Nucleus accumbens (tissue), 56 donors: Measurements from ENCODE around the gene TMEM273.

Experiments
- DNase-seq, 56 donors: peaks; one replicate each; lab custom pipeline; 2025; lab: John Stamatoyannopoulos, UW

TMEM273 gene

GRCh38 chr10:49120911-49121310 lies 67.3 kb downstream of the TMEM273 start:
- no peak for DNase-seq

- DNase-seq: no peak
Observed at GRCh38 chr10:49119746-49120145, 68.4 kb downstream of the TMEM273 start.

- no peak for DNase-seq
Observed at GRCh38 chr10:49118430-49119074, 69.6 kb downstream of the TMEM273 start.

GRCh38 chr10:49117376-49118070 lies 70.7 kb downstream of the TMEM273 start:
- no peak for DNase-seq

GRCh38 chr10:49116509-49117375 lies 71.4 kb downstream of the TMEM273 start:
- no peak for DNase-seq

DNA sequence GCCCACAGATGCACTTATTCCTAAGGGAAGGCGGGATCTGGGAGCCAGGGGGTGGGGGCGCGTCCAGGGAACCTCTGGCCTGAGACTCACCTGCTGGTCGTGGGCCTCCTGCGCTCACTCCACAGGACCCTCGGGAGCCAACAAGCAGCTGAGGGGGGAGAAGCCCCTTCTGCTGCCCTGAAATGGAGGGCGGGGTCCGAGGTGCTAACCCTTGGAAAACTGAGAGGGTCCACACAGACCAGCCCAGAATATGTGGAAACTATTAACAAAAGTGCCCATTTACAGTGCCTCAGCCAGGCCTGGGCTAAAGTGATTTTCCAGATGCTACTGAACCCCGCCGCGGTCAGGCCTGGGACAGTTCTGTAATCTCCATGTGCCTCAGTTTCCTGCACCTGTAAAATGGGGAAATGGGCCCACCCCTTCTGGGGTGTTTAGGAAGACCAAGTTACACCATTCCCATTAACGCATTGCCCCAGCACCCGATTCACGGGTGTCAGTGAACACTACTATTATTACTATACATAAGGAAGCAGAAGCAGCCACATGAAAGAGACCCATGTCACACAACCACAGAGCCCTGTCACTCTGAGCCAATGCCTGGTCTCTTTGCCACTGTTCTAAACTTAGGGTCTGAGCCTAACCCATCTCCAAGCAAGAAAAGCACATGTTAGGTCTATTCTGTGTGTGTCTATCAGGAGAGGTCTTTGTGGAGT lies 72.2 kb downstream of the TMEM273 start:
- DNase-seq: no peak

DNA sequence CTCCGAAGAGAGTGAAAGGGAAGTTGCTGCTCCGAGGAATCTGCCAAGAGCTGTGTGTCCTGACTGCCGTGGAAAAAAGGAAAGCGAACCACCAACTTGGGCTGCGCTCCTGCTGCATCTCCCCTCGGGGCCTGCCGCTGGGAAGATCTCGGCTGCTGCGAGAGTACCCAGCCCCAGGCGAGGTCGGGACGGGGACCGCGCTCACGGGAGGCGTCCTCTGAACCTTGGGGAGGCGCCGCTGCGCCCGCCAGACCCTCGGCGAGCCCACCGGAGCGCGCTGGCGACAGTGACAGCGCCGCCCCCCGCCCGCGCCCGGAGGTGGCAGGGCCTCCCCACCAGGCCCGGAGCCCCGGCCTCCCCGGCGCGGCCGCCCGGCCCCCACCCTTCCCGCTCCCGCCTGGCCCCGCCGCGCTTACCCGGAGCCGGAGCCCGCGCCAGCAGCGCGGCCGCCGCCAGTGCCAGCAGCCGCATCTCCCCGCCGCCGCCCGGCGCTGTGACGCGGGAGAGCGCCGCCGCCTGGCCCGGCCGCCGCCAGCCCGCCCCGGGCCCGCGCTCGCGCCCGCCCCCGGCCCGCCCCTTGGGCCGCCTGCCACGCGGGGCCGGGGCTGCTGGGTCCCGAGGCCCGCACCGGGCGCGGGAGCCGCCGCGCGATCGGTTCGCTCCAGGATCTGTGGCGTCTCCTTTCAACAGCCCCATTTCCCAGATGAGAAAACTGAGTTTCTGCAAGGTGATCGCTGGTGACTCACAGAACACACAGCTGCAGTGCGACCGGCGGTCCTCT lies 73.0 kb downstream of the TMEM273 start, which contains the start of gene VSTM4:
Gene VSTM4 (minus strand): TSS at position 508 of the 781 bp plus-strand sequence. CDS start 37 bp downstream, at position 471.
- DNase-seq: peak in 36 of 56 donors; percentile 25 to 72 (median 42)

DNA sequence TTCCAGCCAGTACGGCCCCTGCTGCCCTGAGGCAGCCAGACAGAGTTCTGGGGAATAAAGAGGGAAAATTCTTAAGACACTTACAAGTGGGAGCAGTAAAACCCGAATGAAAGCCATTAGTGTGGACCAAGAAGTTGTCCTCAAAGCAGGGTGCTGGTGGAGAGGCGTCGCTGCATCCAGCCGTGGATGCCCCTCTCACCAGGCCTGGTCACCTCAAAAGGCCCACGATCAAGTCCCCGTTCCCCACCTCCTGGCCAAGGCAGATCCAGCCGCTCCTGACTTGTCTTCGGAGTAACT lies 73.5 kb downstream of the TMEM273 start:
- DNase-seq: peak in 2 of 56 donors; percentile 54 to 57

DNA sequence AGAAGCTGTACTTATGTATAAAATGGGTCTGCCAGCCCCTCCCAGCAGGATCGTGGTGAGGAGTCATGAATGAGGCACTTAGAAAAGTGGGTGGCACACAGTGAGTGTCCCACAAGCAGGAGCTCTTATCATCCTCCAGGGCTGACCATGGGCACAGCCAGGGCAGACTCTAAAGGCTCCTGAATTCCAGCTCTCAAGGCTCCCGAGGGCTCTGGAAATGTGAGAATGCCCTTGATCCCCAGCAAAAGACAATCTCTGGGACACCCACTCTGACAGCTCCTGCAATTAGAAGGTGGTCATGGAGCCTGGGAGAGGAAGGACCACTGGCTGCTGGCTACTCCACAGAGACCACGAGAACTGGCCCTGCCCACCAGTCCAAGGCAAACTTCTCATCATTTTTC lies 74.5 kb downstream of the TMEM273 start:
- DNase-seq: no peak

- DNase-seq: no peak
Observed at GRCh38 chr10:49112851-49113250, 75.3 kb downstream of the TMEM273 start.

DNA sequence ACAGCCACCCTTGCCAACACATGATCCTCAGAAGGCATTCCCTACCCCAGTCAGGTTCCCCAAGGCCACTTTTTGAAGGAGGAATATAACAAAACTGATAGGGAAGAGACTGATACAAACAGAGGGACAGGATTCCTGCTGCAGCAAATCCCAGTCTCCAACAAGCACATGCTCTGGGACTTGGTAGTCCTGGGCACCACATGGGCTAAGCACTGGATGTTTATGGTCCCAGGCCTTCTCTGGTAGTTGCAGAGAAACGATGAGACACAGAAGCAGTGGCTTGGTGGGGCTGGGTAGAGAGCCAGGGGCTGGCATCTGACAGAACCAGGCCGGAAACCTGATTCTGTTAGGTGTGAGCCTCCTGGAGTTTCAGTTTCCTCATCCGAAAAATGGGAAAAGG lies 76.1 kb downstream of the TMEM273 start:
- no peak for DNase-seq

- no peak for DNase-seq
Observed at GRCh38 chr10:49111320-49111698, 76.9 kb downstream of the TMEM273 start.

DNA sequence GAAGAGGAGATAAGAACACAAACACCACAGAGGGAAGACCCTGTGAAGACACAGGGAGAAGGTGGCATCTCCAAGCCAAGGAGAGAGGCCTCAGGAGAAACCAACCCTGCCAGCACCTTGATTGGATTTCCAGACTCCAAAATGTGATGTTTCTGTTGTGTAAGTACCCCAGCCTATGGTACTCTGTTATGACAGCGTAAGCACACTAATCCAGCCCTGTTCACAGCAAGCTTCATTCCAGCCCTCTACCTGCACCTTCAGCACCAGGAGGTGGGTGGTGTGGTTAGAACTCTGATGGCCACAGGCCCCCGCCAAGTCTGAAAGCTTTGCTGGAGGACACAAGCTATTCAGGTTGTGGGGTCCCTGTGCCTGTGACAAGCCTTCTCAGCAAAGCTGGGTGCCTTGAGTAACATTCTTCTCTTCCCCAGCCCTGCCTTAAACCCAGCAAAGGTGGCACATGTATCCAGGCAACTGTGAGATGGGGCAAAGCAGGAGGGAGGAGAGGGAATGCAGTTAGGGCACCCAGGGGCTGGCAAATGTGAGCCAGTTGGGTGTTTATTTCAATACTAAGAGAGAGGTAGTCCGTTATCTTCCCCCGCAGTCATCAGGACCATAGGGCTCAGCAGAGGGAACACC lies 77.4 kb downstream of the TMEM273 start:
- DNase-seq: no peak

GRCh38 chr10:49109669-49110340 lies 78.4 kb downstream of the TMEM273 start:
- DNase-seq: peak in 6 of 56 donors; percentile 11 to 37 (median 16)

GRCh38 chr10:49108656-49109055 lies 79.5 kb downstream of the TMEM273 start:
- no peak for DNase-seq

- DNase-seq: no peak
Observed at GRCh38 chr10:49107887-49108267, 80.3 kb downstream of the TMEM273 start.

- no peak for DNase-seq
Observed at GRCh38 chr10:49107111-49107886, 80.9 kb downstream of the TMEM273 start.

- peak in 26 of 56 donors; percentile 7 to 62 (median 30) for DNase-seq
Observed at GRCh38 chr10:49106451-49106850, 81.7 kb downstream of the TMEM273 start.
